Measurements from ENCODE around the gene SLC35B1. TPM values are rescaled to one million over a fixed set of nuclear protein-coding genes. Genes with fewer than 3 reads are reported as not detected.
A peak's percentile ranks its signal among the peaks of the same experiment; 100 is the strongest.

Gene SLC35B1
- total RNA-seq, 4 donors from 2014 or later: 30.6 to 47.8 (median 43.3) TPM

- no peak for ATAC-seq (ENCODE audit: low FRiP score)
- TF ChIP-seq CTCF (IDR thresholded peaks at IDR 0.05): no peak
- no peak for DNase-seq (ENCODE audit: low spot score)
Observed at GRCh38 chr17:49731435-49731831, 23.7 kb upstream of the SLC35B1 start.

- no peak for ATAC-seq (ENCODE audit: low FRiP score)
Observed at GRCh38 chr17:49730785-49731434, 23.1 kb upstream of the SLC35B1 start.

GRCh38 chr17:49730078-49730784 is 22.5 kb upstream of the SLC35B1 start:
- no peak for TF ChIP-seq CTCF (IDR thresholded peaks at IDR 0.05)
- ATAC-seq (ENCODE audit: low FRiP score) (peak; percentile 90), DNase-seq (ENCODE audit: low spot score) (peak; percentile 25)

More at GRCh38 chr17:49730785-49731434, 23.1 kb upstream of the SLC35B1 start:
- no peak for DNase-seq (ENCODE audit: low spot score)
- TF ChIP-seq CTCF (IDR thresholded peaks at IDR 0.05): no peak

GRCh38 chr17:49729069-49729468 is 21.3 kb upstream of the SLC35B1 start:
- DNase-seq (ENCODE audit: low spot score) (no peak), ATAC-seq (ENCODE audit: low FRiP score) (no peak)
- TF ChIP-seq CTCF (IDR thresholded peaks at IDR 0.05): no peak

- no peak for ATAC-seq (ENCODE audit: low FRiP score)
- TF ChIP-seq CTCF (IDR thresholded peaks at IDR 0.05): no peak
- DNase-seq (ENCODE audit: low spot score): no peak
Observed at GRCh38 chr17:49728425-49728824, 20.7 kb upstream of the SLC35B1 start.

GRCh38 chr17:49727380-49727779 is 19.6 kb upstream of the SLC35B1 start:
- no peak for DNase-seq (ENCODE audit: low spot score)
- TF ChIP-seq CTCF (IDR thresholded peaks at IDR 0.05): no peak

More at GRCh38 chr17:49727380-49727779, 19.6 kb upstream of the SLC35B1 start:
- ATAC-seq (ENCODE audit: low FRiP score): no peak
